ENCODE data around the gene GRAMD2B.
"Not testable (repeated sequence)": the region's sequence is repeated elsewhere in the genome, so short reads cannot be mapped to it uniquely, and the experiment has no call there.

Gene GRAMD2B, protein sequence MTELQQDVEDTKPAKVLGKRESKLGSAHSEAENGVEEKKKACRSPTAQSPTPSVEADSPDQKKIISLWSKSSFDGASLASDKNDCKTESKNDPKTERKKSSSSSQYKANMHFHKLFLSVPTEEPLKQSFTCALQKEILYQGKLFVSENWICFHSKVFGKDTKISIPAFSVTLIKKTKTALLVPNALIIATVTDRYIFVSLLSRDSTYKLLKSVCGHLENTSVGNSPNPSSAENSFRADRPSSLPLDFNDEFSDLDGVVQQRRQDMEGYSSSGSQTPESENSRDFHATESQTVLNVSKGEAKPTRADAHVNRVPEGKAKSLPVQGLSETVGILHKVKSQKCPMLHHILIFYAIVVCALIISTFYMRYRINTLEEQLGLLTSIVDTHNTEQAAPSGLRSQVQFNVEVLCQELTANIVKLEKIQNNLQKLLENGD

DNA sequence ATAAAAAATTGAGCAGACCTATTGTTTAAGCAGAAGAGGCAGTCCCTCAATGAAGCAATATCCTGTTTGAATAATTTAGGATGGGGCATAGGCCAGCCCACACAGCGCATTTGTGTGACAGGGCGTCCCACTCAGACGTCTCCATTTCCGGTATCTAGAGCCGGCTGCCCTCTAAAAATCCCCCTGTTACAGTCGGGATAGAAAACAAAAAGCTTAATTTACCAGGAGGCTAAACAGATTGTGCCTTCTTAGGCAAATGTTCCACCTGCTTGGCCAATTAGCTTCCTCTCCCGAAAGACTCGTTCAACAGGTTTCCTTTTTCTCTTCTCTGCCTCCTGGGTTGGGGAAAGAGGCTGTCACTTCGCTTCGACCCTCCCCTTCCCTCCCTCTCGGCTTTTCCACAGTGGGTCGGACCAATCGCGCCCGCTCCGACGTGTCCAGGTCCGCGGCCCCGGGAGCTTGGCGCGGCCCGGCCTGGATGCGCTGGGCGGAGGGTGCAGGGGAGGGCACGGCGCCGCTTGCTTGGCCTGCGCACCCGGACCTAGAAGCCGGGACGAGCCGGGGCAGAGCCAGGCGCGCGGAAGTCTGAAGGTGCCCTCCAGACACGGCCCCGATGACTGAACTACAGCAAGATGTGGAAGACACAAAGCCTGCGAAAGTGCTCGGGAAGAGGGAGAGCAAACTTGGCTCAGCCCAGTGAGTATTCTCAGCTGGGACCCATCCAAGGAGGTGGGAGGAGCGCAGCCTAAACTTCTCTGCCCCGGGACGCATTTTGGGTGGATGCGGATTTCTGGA, at the start of gene GRAMD2B:
Gene GRAMD2B, plus strand, starts transcription at position 416 of the 795 bp plus-strand sequence. Its CDS starts 198 bp downstream, at position 614.
- peak; percentile 66 for DNase-seq

- DNase-seq, result no peak
These were observed 49.1 kb upstream of the GRAMD2B start for GRCh38 chr5:126374109-126374416.

DNA sequence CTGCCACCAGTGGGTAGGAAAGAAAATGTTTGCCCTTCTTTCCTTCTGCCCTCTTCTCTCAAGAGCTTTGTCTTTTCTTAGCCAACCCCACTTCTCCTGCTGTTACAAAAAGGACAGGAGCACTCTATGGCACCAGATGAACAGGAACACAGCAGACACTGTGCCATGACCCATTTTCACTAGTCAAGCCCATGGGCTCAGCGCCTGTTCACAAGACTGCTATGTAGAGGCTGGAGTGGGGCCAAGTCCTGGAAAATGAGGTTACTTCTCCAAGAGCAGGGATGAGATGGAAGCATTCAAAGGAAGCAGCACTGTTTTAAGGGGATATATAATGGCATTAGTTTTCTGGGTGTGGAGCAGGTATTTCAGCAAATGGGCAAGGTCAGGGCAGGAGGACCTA, 46.8 kb upstream of the GRAMD2B start:
- DNase-seq, result no peak

DNA sequence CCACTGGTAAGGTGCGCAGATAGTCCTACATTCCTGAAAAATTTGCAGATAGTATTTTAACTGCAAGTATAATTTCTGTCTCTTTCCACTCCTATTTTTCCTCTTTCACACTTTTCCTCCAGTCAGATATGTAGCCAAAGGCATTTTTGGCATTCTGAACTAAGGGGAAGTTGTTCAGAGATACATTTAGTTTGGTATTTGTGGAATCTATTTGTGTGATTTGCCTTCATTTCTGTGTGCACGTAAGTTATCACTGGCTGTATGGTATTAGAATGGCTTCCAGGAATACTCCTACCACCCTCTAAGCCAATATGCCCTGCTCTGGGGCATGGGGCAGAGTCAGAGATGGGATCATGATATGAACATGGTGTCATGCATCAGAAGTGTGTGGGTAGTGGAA, 45.8 kb upstream of the GRAMD2B start:
- DNase-seq, result no peak

DNA sequence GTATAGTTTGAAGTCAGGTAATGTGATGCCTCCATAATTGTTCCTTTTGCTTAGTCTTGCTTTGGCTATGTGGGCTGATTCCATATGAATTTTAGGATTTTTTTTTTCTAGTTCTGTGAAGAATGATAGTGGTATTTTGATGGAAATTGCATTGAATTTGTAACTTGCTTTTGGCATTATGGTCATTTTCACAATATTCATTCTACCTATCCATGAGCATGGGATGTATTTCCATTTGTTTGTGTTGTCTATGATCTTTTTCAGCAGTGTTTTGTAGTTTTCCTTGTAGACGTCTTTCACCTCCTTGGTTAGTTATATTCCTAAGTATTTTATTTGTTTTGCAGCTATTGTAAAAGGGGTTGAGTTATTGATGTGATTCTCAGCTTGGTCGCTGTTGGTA, 42.9 kb upstream of the GRAMD2B start:
- not testable (repeated sequence) for DNase-seq

DNA sequence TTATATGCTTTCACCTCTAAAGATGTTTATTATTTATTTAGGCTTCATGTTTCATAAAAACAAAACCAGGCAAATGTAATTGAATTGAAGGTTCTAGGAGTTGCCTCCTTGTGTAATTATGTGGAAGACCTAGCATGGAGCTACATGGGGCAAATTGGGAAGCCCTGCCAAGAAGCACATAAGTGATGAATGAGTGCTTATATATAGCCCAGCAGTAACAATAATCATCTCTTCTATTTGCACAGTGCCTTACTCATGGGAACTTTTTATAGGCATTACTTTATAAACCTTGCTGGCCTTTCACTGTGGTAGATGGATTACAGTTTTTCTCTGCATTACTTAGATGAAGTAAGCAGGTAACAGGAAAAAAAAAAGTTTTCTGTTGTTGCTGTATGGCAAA, 40.0 kb upstream of the GRAMD2B start:
- DNase-seq, result no peak

DNA sequence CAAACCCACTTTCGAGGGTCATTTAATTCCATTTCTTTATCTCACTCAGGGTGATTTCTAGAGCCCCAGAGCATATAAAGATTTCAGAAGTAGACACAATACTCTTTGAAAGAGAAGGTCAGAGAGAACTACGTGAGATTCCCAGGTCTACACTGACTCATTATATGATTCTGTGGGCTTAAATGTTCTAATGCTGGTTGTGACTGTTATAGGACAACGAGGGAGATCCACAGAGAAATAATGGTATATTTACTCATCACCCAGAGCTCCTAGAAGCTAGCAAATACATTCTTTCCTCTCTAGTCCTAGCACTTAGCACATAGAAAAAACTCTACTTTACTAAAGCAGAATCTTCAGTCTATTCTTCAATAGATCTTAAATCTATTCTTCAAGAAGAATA, 39.4 kb upstream of the GRAMD2B start:
- no peak for DNase-seq

DNA sequence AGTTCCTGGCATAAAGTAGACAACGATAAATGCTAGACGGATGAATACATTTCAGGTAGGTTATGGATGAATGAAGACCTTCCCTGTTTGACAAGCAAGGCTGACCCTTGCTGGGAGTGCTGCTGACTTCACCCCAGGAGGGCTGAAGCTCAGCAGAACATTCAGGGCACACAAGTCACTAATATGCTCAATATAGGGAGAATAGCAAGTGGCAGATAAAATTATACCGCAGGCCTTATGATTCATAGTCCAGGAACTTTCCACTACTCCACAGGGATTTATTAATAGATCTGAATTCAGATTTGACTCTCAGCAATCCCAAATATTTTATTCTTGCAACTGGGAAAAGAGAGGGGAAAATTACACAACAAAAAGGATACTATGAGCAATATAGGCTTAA, 38.2 kb upstream of the GRAMD2B start:
- DNase-seq, result no peak

DNA sequence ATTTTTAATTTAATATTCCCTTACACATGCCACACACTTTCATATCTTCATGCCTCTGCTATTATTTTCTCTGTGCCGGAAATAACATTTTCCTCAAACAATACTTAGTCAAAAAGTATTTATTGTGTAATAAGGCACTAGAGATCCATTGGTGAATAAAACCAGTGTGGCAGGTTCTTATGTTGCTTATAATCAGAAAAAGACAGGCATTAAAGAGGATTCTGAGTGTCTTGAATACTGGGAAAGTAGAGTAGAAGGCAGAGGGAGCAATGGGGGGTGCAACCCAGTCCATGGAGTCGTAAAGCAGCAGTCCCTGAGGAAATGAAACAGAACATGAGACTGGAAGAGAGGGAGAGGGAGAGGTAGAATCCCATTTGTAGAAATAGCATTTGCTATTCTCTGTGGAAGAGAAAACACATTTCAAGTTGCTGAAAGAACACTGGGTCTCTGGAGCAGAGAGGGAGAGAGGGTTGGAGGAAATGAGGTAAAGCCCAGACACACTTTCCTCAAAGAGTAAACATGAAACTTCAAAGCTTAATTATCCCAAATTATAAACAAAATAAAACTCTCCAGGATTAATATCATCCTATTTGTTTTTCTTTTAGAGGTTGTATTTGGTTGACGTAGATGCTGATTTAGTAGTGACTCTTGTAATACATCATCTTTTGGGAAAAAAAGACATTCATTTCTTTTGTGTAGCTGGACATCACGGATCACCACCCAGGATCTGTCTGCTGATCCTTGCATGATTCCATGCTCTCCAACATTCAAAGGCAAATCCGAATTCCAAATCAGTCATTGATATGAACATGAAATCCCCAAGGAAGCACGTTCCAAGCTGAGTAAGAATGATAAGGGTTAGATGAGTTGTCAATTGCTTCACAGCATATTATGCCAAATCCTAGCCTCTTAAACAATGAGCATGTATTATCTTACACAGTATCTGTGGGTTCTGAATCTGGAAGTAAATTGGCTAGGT, 37.4 kb upstream of the GRAMD2B start:
- no peak for DNase-seq

DNA sequence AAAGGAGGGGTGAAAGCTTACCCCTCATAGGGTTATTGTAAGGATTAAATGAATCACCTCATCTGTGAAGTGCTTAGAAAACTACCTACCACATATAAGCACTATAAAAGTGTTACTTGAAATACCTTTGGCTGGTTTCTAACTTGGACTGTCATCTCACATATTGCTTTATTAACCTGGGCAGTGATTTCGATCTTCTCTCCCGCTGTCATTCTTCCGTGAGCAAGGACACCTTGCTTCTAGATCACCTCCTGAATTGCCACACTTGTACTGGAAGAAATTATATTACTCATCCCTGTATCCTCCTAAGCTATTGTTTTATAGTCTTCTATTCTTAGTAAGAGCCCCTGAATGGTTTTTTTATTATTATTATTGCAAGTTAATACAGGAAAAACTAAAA, 34.0 kb upstream of the GRAMD2B start:
- no peak for DNase-seq

- no peak for DNase-seq
These were observed 33.2 kb upstream of the GRAMD2B start for GRCh38 chr5:126390051-126390450.

- no peak for DNase-seq
These were observed 31.8 kb upstream of the GRAMD2B start for GRCh38 chr5:126391386-126391785.

- DNase-seq, result no peak
These were observed 28.9 kb upstream of the GRAMD2B start for GRCh38 chr5:126394211-126394788.

DNA sequence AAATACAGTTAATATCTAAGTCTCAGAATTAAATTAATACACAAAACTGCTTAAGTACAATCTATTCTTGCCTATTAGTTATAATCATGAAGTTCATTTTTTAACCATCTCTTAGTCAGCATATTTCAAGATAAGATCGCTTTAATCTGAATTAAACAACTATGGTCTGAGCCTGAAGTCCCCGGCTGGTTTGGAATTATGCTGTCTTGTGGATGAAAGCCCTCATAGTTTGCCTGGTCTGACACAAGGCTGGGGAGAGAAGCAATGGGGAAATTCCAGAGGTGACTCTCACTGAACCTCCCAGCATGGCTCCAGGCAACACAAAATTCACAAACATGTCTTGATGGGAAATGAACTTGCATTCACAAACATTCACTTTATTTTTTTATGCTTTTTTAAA, 28.0 kb upstream of the GRAMD2B start:
- DNase-seq, result no peak

- no peak for DNase-seq
These were observed 27.6 kb upstream of the GRAMD2B start for GRCh38 chr5:126395605-126396004.

- DNase-seq, result not testable (repeated sequence)
These were observed 26.5 kb upstream of the GRAMD2B start for GRCh38 chr5:126396721-126397120.

DNA sequence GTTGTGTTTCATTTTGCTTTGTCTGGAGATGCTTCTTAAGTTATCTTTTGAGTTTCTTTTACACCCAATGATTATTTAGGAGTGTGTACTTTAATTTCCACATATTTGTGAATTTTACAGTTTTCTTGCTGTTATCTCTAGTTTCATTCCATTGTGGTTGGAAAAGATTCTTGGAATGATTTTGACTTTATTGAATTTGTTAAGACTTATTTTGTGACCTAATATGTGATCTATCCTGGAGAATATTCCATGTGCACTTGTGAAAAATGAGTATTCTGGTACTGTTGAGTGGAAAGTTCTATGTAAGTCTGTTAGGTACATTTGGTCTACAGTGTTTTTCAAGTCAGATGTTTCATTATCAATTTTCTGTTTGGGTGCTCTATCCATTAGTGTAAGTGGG, 24.4 kb upstream of the GRAMD2B start:
- DNase-seq, result no peak

- DNase-seq, result no peak
These were observed 22.5 kb upstream of the GRAMD2B start for GRCh38 chr5:126400621-126401251.

- DNase-seq, result no peak
These were observed 20.3 kb upstream of the GRAMD2B start for GRCh38 chr5:126402621-126403555.

DNA sequence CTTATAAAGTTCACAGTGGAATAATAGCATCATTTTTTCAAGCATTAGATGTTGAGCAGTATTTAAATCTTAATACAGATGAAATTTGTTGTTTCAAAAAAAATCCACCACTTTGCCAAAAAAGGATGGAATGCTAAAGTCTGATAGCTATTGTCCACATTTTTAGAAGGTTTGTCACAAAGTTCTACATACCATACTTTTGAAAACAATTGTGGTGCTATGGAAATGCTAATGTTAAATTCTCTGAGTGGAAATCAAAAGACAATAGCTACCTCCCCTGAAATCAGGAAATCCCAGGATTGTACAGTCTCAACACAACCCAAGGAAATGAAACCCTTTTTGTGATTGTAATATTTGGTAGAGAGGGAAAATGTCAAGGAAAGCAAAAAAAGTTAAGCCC, 19.3 kb upstream of the GRAMD2B start:
- DNase-seq, result no peak

DNA sequence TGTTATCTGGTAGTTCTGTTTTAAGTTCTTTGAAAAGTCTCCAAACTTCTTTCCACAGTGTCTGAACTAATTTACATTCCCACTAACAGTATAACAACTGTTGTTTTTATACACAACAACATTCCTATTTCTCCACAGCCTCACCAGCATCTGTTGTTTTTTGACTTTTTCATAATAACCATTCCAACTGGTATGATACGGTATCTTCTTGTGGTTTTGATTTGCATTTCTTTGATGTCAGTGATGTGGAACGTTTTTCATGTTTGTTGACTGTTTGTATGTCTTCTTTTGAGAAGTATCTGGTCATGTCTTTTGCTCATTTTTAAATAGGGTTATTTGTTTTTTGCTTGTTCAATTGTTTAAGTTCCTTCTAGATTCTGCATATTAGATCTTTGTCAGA, 12.6 kb upstream of the GRAMD2B start:
- no peak for DNase-seq
